ENCODE data around the gene TMPRSS11A. TPM values are rescaled to one million over a fixed set of nuclear protein-coding genes. Genes with fewer than 3 reads are reported as not detected.

TMPRSS11A gene
- polyA plus RNA-seq, 2 of the 4 experiments (the other 2 are of a cell fraction) = not detected

- POLR2A ChIA-PET = no interaction called here
- WGBS (ENCODE audit: missing lambda C conversion rate) = 83% methylated on average over 1 of the region's 1 CpG
- Histone ChIP-seq H3K4me3 (no peak within 1 kb of the TSS), H3K4me2 (no peak within 1 kb of the TSS), H3K27ac (no peak within 1 kb of the TSS), H3K9me3 (no peaks in the 10 kb centered on the region), H3K4me1 (no peaks in the 10 kb centered on the region)
- ATAC-seq (no peak), FAIRE-seq (no peak), DNase-seq (ENCODE audit: low read depth in 1 of 2, low spot score in 1 of 2) (no peak)
- TF ChIP-seq EHMT2 (IDR thresholded peaks at IDR 0.05; ENCODE audit: low read depth) = no peak
- no peak for TF ChIP-seq USF2 (IDR thresholded peaks at IDR 0.05)
- no peak for TF ChIP-seq MAZ (IDR thresholded peaks at IDR 0.05; ENCODE audit: borderline replicate concordance, low read depth, low read length)
- no peak for TF ChIP-seq SMC3 (IDR thresholded peaks at IDR 0.05)
- TF ChIP-seq ZSCAN20 (CRISPR knock-in tag; IDR thresholded peaks at IDR 0.05) = no peak
- no peak for TF ChIP-seq FOXS1 (CRISPR knock-in tag; IDR thresholded peaks at IDR 0.05)
- no peak for TF ChIP-seq NPAS2 (CRISPR knock-in tag; IDR thresholded peaks at IDR 0.05; ENCODE audit: borderline replicate concordance)
- TF ChIP-seq MYC (IDR thresholded peaks at IDR 0.05; ENCODE audit: borderline replicate concordance, low read length) = no peak
- TF ChIP-seq SREBF2 (IDR thresholded peaks at IDR 0.05) = no peak
- TF ChIP-seq HES2 (IDR thresholded peaks at IDR 0.05) = no peak
- no peak for TF ChIP-seq REST (IDR thresholded peaks at IDR 0.05)
- TF ChIP-seq BHLHE40 (IDR thresholded peaks at IDR 0.05; ENCODE audit: low read depth, low read length) = no peak
- no peak for TF ChIP-seq CTCF (IDR thresholded peaks at IDR 0.05)
- no peak for TF ChIP-seq ZFP36 (IDR thresholded peaks at IDR 0.05; ENCODE audit: borderline replicate concordance, partially characterized antibody)
- no peak for TF ChIP-seq FOSB (CRISPR knock-in tag; IDR thresholded peaks at IDR 0.05)
- no peak for TF ChIP-seq PBX3 (IDR thresholded peaks at IDR 0.05)
- TF ChIP-seq JUN (IDR thresholded peaks at IDR 0.05) = no peak
- no peak for TF ChIP-seq RAD21 (conservative IDR thresholded peaks at IDR 0.05 in 1 of 2, IDR thresholded peaks at IDR 0.05 in 1 of 2)
- no peak for TF ChIP-seq FOSL2 (IDR thresholded peaks at IDR 0.05)
- TF ChIP-seq FOSL2 (CRISPR knock-in tag; IDR thresholded peaks at IDR 0.05) = no peak
- CTCF ChIA-PET = no interaction called here
Observed at GRCh38 chr4:67883902-67884301, 79.4 kb downstream of the TMPRSS11A start, which contains the start of gene TMPRSS11D. Gene TMPRSS11D (minus strand): TSS chr4:67884002. CDS start chr4:67883933, 69 bp downstream.

- no peak overlapping the region for H3K4me3 ChIP-seq
- no peak overlapping the region for H3K27ac ChIP-seq
- ChIA-PET CTCF (no interaction called here), POLR2A (no interaction called here)
- FAIRE-seq (no peak), ATAC-seq (no peak), DNase-seq (ENCODE audit: low read depth in 1 of 2, low spot score in 1 of 2) (no peak)
- H3K9me3 ChIP-seq = no peaks in the 10 kb centered on the region
- H3K4me2 ChIP-seq = no peak overlapping the region
- WGBS (ENCODE audit: missing lambda C conversion rate) = 49% methylated on average over 5 of the region's 5 CpGs
- no peaks in the 10 kb centered on the region for H3K4me1 ChIP-seq
- TF ChIP-seq RAD21 (conservative IDR thresholded peaks at IDR 0.05 in 1 of 2, IDR thresholded peaks at IDR 0.05 in 1 of 2) = no peak
- TF ChIP-seq HES2 (IDR thresholded peaks at IDR 0.05) = no peak
- TF ChIP-seq BCL3 (IDR thresholded peaks at IDR 0.05) = no peak
- no peak for TF ChIP-seq MAFK (IDR thresholded peaks at IDR 0.05; ENCODE audit: partially characterized antibody)
- no peak for TF ChIP-seq NFE2L2 (conservative IDR thresholded peaks at IDR 0.05; ENCODE audit: low read length)
- no peak for TF ChIP-seq SREBF2 (IDR thresholded peaks at IDR 0.05)
- TF ChIP-seq USF2 (IDR thresholded peaks at IDR 0.05) = no peak
- no peak for TF ChIP-seq JUNB (IDR thresholded peaks at IDR 0.05)
- TF ChIP-seq HOXB13 (CRISPR knock-in tag; IDR thresholded peaks at IDR 0.05; ENCODE audit: low read depth) = no peak
- no peak for TF ChIP-seq HDAC2 (IDR thresholded peaks at IDR 0.05)
- TF ChIP-seq POLR2AphosphoS2 (conservative IDR thresholded peaks at IDR 0.05; ENCODE audit: low read length) = no peak
- TF ChIP-seq ZFP36 (IDR thresholded peaks at IDR 0.05; ENCODE audit: borderline replicate concordance, partially characterized antibody) = no peak
Observed at GRCh38 chr4:67883458-67883857, 79.8 kb downstream of the TMPRSS11A start.

Data from A549 (cell line).